Left forelimb (tissue), 1 donor: Measurements from ENCODE around the gene CREB3L4.

Experiments
- DNase-seq: peaks from one replicate; pipeline ENCODE4 v3.0.0-alpha.2; 2018; ENCODE audit warnings: low spot score

The CREB3L4 gene, protein sequence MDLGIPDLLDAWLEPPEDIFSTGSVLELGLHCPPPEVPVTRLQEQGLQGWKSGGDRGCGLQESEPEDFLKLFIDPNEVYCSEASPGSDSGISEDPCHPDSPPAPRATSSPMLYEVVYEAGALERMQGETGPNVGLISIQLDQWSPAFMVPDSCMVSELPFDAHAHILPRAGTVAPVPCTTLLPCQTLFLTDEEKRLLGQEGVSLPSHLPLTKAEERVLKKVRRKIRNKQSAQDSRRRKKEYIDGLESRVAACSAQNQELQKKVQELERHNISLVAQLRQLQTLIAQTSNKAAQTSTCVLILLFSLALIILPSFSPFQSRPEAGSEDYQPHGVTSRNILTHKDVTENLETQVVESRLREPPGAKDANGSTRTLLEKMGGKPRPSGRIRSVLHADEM

GRCh38 chr1:153967107-153967999 is at the start of gene CREB3L4:
Gene CREB3L4 (plus strand): TSS chr1:153967902. CDS start chr1:153968526, 624 bp downstream.
- DNase-seq: peak; percentile 93

DNA sequence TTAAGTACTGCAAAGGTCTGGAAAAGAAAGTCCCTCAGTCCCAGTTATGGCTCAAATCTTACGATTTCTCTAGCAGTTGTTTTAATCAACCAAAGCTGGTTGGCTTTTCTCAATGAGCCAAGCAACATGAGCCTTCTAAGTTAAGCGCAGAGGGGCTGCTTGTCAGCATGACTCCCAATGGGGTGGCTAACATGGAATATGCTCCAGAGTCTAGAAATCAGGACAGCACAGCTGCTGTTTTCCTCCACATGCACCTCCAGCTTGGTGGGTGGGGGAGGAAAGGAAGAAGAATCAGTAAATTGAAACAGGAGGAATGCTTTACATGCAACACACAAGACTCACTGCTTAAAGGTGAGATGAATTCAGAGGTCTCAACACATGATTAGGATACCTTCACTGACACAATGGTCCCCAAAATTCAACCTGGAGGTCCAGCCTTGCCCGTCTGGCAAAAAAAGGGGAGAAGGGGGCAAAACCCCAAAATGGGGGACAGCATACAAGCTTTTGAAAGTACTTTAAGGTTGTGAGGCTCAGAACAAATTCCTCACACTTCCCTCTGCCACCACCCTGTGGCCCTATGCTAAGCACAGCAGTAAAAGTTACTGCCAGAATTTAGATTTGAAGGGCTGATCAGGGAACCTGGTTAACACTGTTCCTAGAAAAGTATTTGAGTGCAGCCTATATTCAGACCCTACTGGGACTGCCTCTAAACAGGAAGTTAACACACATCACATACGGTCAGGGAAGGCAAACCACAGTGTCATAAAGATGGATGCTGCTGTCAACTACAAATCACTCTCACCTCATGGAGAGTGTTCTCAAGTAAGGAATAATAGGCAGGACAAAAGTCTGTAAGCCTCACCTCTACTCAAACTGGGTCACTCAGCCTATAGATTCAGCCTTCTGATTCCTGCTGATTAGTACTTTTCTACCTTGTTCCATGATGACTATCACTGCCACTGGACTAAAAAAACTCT is 47.5 kb upstream of the CREB3L4 start:
- DNase-seq: no peak

- no peak for DNase-seq
These were observed 46.5 kb upstream of the CREB3L4 start for GRCh38 chr1:153921080-153921802.

- DNase-seq: no peak
These were observed 46.0 kb upstream of the CREB3L4 start for GRCh38 chr1:153921803-153922075.

DNA sequence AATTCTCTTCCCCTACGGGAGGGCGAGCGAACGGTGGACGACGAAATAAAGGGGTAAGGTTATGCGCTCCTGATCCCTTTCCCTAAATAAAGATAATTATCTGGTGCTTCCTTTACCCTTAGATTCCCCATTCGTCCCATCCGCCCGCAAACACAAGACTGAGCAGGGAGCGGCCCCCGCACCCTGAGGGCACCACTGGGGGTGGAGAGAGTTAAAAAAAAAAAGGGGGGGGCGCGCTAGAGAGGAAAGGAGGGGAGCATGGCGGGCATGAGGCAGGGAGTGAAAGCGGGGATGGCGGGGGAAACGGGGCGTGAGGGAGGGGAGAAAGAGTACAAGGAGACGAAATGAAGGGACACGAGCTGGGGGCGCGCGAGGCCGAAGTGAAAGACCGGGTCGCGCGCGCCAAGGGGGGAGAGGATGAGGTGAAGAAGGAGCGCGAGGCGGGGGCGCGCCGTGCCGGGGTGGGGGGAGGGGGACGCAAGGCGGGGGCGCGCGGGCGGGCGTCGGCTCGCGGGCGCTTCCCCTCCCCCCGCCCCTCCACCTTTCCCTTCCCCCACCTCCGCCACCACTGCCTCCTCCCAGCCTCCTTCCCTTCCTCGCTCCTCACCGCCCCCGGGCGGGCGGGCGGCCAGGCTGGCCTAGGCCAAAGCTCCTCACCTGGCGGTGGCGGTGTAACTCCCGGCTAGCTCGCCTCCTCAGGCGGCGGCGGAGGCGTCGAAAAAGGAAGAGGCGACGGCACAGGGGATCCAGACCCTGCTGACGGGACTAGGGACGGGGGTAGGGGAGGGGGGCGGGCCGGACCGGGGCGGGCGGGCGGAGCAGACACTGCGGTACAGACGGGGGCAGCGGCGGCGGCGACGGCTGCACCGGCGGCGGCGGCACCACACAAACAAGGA is 45.4 kb upstream of the CREB3L4 start:
- no peak for DNase-seq

GRCh38 chr1:153922972-153923925 is 44.5 kb upstream of the CREB3L4 start, which contains the start of gene GATAD2B:
Gene GATAD2B (minus strand): TSS chr1:153922972. CDS start chr1:153828347, 94,625 bp downstream.
- peak; percentile 98 for DNase-seq

GRCh38 chr1:153926405-153926804 is 41.3 kb upstream of the CREB3L4 start:
- DNase-seq: no peak

DNA sequence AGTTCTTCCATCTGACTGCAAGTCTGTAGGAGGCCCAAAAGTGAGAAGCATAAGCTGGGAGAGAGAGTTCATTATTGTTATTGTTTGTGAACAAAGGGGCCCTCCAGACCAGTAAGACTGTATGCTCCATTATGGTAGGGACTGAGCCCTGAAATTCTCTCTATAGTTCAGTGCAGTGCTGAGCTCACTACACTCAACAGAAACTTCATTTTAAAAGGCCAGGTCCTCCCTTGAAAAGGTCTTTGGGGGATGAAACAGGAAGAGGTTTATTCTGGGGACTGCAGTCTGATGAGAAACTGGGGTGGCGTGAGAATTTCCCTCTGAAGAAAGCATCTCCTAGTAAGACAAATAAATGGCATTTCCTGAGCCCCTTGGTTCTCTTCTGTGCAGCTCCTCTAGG is 39.5 kb upstream of the CREB3L4 start:
- DNase-seq: no peak

DNA sequence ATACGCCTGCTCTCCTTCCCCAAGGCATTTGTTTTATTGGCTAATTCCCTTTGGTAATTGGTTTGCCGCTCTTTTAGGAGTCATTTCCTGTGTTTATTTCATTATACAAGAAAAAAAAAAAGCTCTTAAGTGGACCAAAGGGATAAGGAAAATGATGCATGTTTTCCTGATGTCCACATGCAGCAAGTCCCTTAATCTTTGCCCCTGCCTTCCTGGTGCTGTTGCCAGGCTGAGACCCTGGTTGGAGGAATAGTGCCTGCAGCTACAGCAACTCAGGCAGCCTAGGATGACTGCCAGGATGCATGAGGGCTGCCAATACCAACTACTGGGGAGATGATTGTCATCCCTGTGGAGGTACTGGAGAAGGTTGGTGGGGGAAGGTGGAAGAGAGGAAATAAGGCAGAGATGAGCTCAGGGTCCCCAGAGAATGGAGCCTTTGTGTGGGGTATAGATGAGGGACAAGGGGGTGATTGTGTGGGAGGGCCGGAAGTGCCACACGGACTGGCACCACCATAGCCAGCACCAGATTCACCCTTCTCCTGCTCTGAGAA is 38.8 kb upstream of the CREB3L4 start:
- no peak for DNase-seq

- no peak for DNase-seq
These were observed 38.3 kb upstream of the CREB3L4 start for GRCh38 chr1:153929426-153929825.

GRCh38 chr1:153929981-153930948 is 37.4 kb upstream of the CREB3L4 start:
- DNase-seq: no peak

GRCh38 chr1:153932156-153933131 is 35.3 kb upstream of the CREB3L4 start:
- DNase-seq: peak; percentile 57

GRCh38 chr1:153933430-153933829 is 34.3 kb upstream of the CREB3L4 start:
- peak; percentile 61 for DNase-seq

- DNase-seq: peak; percentile 38
These were observed 33.7 kb upstream of the CREB3L4 start for GRCh38 chr1:153933955-153934354.

DNA sequence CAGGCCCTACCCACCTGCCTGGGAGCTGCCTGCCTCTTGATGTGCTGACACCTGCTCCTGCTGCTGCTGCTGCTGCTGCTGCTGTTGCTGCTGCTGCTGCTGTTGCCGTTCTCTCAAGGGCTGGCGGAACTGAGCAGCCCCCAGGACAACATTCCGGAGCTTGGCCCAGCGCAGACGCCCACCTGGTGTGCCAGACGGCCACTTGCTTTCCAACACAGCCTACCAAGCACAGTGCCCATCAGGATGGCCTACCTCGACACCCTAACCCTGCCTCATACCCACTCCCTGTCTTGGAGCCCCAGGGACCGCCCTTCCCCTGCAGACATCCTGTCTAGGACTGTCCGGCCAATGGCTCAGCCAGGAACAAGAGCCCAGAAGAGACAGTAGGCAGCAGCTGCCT is 33.0 kb upstream of the CREB3L4 start:
- peak; percentile 38 for DNase-seq
